HepG2 (cell line): ENCODE results near the gene PRR14. TPM values are rescaled to one million over a fixed set of nuclear protein-coding genes. Genes with fewer than 3 reads are reported as not detected.
A peak's percentile ranks its signal among the peaks of the same experiment; 100 is the strongest.

Experiments
- ATRX ChIP-seq: sonication (generic); formaldehyde crosslinking; IDR thresholded peaks from 2 replicates; pipeline ENCODE4 v1.4.0; 2020; ENCODE audit warnings: missing genetic modification reagents, borderline replicate concordance
- CSRNP2 ChIP-seq: sonication (generic); formaldehyde crosslinking; conservative IDR thresholded peaks from 2 replicates; pipeline ENCODE4 v1.8.0; 2022; ENCODE audit warnings: low read depth, missing genetic modification reagents
- DMAP1 ChIP-seq: IDR thresholded peaks from 2 replicates; pipeline ENCODE4 v1.6.1; 2016
- GZF1 ChIP-seq: sonication (generic); formaldehyde crosslinking; IDR thresholded peaks from 2 replicates; pipeline ENCODE4 v1.5.1; 2020; ENCODE audit warnings: mild to moderate bottlenecking, missing genetic modification reagents
- KLF6 ChIP-seq: IDR thresholded peaks from 2 replicates; pipeline ENCODE4 v1.8.0; 2016; ENCODE audit warnings: missing biosample characterization, missing genetic modification reagents
- LRRFIP1 ChIP-seq: sonication (generic); formaldehyde crosslinking; conservative IDR thresholded peaks from 2 replicates; pipeline ENCODE4 v1.4.0; 2020; ENCODE audit warnings: missing genetic modification reagents
- MLLT10 ChIP-seq: sonication (generic); formaldehyde crosslinking; IDR thresholded peaks from 2 replicates; pipeline ENCODE4 v1.4.0; 2020; ENCODE audit warnings: missing genetic modification reagents
- MTA3 ChIP-seq: sonication (generic); formaldehyde crosslinking; IDR thresholded peaks from 2 replicates; pipeline ENCODE4 v1.4.0; 2020; ENCODE audit warnings: missing genetic modification reagents
- MYNN ChIP-seq: sonication (generic); formaldehyde crosslinking; IDR thresholded peaks from 2 replicates; pipeline ENCODE4 v1.4.0; 2020; ENCODE audit warnings: mild to moderate bottlenecking, low read depth, missing genetic modification reagents
- NR3C1 ChIP-seq: sonication (generic); formaldehyde crosslinking; IDR thresholded peaks from 2 replicates; pipeline ENCODE4 v1.4.0; 2020; ENCODE audit warnings: missing genetic modification reagents
- RFX1 ChIP-seq: fragments of 450-650 bp; IDR thresholded peaks from 2 replicates; pipeline ENCODE4 v1.6.1; 2017
- RFX3 ChIP-seq: IDR thresholded peaks from 2 replicates; pipeline ENCODE4 v1.6.1; 2016; ENCODE audit warnings: missing biosample characterization, missing genetic modification reagents
- SRSF9 ChIP-seq: fragments of 200-400 bp; formaldehyde crosslinking; IDR thresholded peaks from 2 replicates; pipeline ENCODE4 v1.6.1; 2018; ENCODE audit warnings: borderline replicate concordance, mild to moderate bottlenecking, low read depth, low read length; ENCODE audit not compliant: insufficient read depth, poor library complexity, severe bottlenecking
- TOE1 ChIP-seq: sonication (generic); formaldehyde crosslinking; IDR thresholded peaks from 2 replicates; pipeline ENCODE4 v1.4.0; 2020; ENCODE audit warnings: mild to moderate bottlenecking, missing genetic modification reagents
- ZBTB7B ChIP-seq: sonication (generic); formaldehyde crosslinking; IDR thresholded peaks from 2 replicates; pipeline ENCODE4 v1.4.0; 2020; ENCODE audit warnings: missing genetic modification reagents
- ZFAT ChIP-seq: sonication (generic); formaldehyde crosslinking; conservative IDR thresholded peaks from 2 replicates; pipeline ENCODE4 v1.8.1; 2023; ENCODE audit warnings: missing genetic modification reagents, inconsistent platforms
- ZNF138 ChIP-seq: sonication (generic); formaldehyde crosslinking; IDR thresholded peaks from 2 replicates; pipeline ENCODE4 v1.5.0; 2020; ENCODE audit warnings: mild to moderate bottlenecking, low read depth, missing genetic modification reagents
- ZNF160 ChIP-seq: sonication (generic); formaldehyde crosslinking; IDR thresholded peaks from 2 replicates; pipeline ENCODE4 v1.8.0; 2022; ENCODE audit warnings: mild to moderate bottlenecking, inconsistent platforms, missing genetic modification reagents
- ZNF17 ChIP-seq: sonication (generic); formaldehyde crosslinking; IDR thresholded peaks from 2 replicates; pipeline ENCODE4 v1.5.0; 2020; ENCODE audit warnings: mild to moderate bottlenecking, missing genetic modification reagents
- ZNF224 ChIP-seq: sonication (generic); formaldehyde crosslinking; IDR thresholded peaks from 2 replicates; pipeline ENCODE4 v1.5.0; 2020; ENCODE audit warnings: mild to moderate bottlenecking, missing genetic modification reagents
- ZNF317 ChIP-seq: sonication (generic); formaldehyde crosslinking; IDR thresholded peaks from 2 replicates; pipeline ENCODE4 v1.5.0; 2020; ENCODE audit warnings: mild to moderate bottlenecking, missing genetic modification reagents
- ZNF615 ChIP-seq: sonication (generic); formaldehyde crosslinking; IDR thresholded peaks from 2 replicates; pipeline ENCODE4 v1.5.0; 2020; ENCODE audit warnings: mild to moderate bottlenecking, missing genetic modification reagents, borderline replicate concordance
- ZNF713 ChIP-seq: sonication (generic); formaldehyde crosslinking; IDR thresholded peaks from 2 replicates; pipeline ENCODE4 v1.4.0; 2020; ENCODE audit warnings: mild to moderate bottlenecking, missing genetic modification reagents
- ZNF841 ChIP-seq: sonication (generic); formaldehyde crosslinking; IDR thresholded peaks from 2 replicates; pipeline ENCODE4 v1.8.1; 2023; ENCODE audit warnings: missing genetic modification reagents, borderline replicate concordance
- polyA plus RNA-seq, 8 experiments: library from polyadenylated mRNA; depleted of rRNA in 3 of 8; stranded (reverse) in 7 of 8; unstranded in 1 of 8; fragments of >200 nt; fragmentation: Illumina TruSeq in 4 of 8; extraction: Trizol in 4 of 8; gene quantifications; 2 replicates each; pipeline versions ENCODE4 v1.2.1 to v1.2.3, GENCODE V29; 2011 to 2016; ENCODE audit warnings: low read depth in 4 of 8, missing spikeins in 1 of 8, mixed read lengths in 1 of 8; ENCODE audit not compliant: insufficient read depth in 1 of 8
- total RNA-seq, 5 experiments: library from RNA; depleted of rRNA; stranded (reverse); fragments of >200 nt; fragmentation: Illumina TruSeq; extraction: Trizol; gene quantifications; 2 replicates each; pipeline ENCODE4 v1.2.3, GENCODE V29; 2016; ENCODE audit warnings: low read depth in 1 of 5
- TF ChIP-seq, protein P1 (sequence below): sonication (generic); formaldehyde crosslinking; IDR thresholded peaks from 2 replicates; pipeline ENCODE4 v1.4.0; 2020; ENCODE audit warnings: missing genetic modification reagents
- TF ChIP-seq, protein P2 (sequence below): sonication (generic); formaldehyde crosslinking; IDR thresholded peaks from 2 replicates; pipeline ENCODE4 v1.4.0; 2020; ENCODE audit warnings: mild to moderate bottlenecking, missing genetic modification reagents

The PRR14 gene
- total and polyA plus RNA-seq, 2 of the 13 experiments (the other 11 are each of a cell fraction or from before 2014, with no cell fraction given) = 8.4 to 11.0 TPM

GRCh38 chr16:30609002-30609925 lies 41.5 kb upstream of the PRR14 start (continued):
- TF ChIP-seq ZNF841 (CRISPR knock-in tag) = no peak
- no peak for TF ChIP-seq MTA3 (CRISPR knock-in tag)
- TF ChIP-seq RFX1 = no peak
- peak; percentile 89 for TF ChIP-seq ZNF713 (CRISPR knock-in tag)
- no peak; the same call in 1 of the 2 replicates for TF ChIP-seq TOE1 (CRISPR knock-in tag)
- no peak for TF ChIP-seq MLLT10 (CRISPR knock-in tag)
- TF ChIP-seq SRSF9 = no peak
- no peak for TF ChIP-seq ZBTB7B (CRISPR knock-in tag)
- TF ChIP-seq ZNF317 (CRISPR knock-in tag) = no peak
- TF ChIP-seq ZNF138 = peak; percentile 6; the same call in 1 of the 2 replicates
- no peak; the same call in 1 of the 2 replicates for TF ChIP-seq ZNF224 (CRISPR knock-in tag)
- TF ChIP-seq ZFAT (CRISPR knock-in tag) = no peak
- peak; percentile 43; the same call in 1 of the 2 replicates for TF ChIP-seq CSRNP2 (CRISPR knock-in tag)
- no peak for TF ChIP-seq ZNF17 (CRISPR knock-in tag)
- TF ChIP-seq KLF6 (CRISPR knock-in tag) = no peak
- 0 out of 2 replicates have a peak, but pooled peaks have one; percentile 35 for TF ChIP-seq ATRX (CRISPR knock-in tag)
- TF ChIP-seq, protein P1, sequence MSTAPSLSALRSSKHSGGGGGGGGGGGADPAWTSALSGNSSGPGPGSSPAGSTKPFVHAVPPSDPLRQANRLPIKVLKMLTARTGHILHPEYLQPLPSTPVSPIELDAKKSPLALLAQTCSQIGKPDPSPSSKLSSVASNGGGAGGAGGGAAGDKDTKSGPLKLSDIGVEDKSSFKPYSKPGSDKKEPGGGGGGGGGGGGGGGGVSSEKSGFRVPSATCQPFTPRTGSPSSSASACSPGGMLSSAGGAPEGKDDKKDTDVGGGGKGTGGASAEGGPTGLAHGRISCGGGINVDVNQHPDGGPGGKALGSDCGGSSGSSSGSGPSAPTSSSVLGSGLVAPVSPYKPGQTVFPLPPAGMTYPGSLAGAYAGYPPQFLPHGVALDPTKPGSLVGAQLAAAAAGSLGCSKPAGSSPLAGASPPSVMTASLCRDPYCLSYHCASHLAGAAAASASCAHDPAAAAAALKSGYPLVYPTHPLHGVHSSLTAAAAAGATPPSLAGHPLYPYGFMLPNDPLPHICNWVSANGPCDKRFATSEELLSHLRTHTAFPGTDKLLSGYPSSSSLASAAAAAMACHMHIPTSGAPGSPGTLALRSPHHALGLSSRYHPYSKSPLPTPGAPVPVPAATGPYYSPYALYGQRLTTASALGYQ (CRISPR knock-in tag) = no peak
- no peak for TF ChIP-seq NR3C1 (CRISPR knock-in tag)
- no peak; the same call in 1 of the 2 replicates for TF ChIP-seq MYNN (CRISPR knock-in tag)
- no peak for TF ChIP-seq GZF1 (CRISPR knock-in tag)
- no peak for TF ChIP-seq ZNF160
- TF ChIP-seq RFX3 (CRISPR knock-in tag) = no peak
- no peak; the same call in 1 of the 2 replicates for TF ChIP-seq ZNF615 (CRISPR knock-in tag)
- TF ChIP-seq LRRFIP1 = no peak
- TF ChIP-seq, protein P2, sequence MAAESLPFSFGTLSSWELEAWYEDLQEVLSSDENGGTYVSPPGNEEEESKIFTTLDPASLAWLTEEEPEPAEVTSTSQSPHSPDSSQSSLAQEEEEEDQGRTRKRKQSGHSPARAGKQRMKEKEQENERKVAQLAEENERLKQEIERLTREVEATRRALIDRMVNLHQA (CRISPR knock-in tag) = no peak
- TF ChIP-seq DMAP1 = no peak
